HG03565 (cell line): ENCODE results near the gene EFCAB6.

ENCODE experiments used
- ATAC-seq: cut with Tn5 transposase; IDR thresholded peaks from one replicate; pipeline ENCODE4 v1.9.1; 2021; ENCODE audit warnings: mild to moderate bottlenecking, moderate library complexity; ENCODE audit not compliant: unreplicated experiment

Gene EFCAB6

GRCh38 chr22:43749473-43749872 lies 62.6 kb downstream of the EFCAB6 start:
- no peak for ATAC-seq

GRCh38 chr22:43747877-43748276 lies 64.2 kb downstream of the EFCAB6 start:
- no peak for ATAC-seq

- no peak for ATAC-seq
Measured at GRCh38 chr22:43747058-43747457, 65.0 kb downstream of the EFCAB6 start.

DNA sequence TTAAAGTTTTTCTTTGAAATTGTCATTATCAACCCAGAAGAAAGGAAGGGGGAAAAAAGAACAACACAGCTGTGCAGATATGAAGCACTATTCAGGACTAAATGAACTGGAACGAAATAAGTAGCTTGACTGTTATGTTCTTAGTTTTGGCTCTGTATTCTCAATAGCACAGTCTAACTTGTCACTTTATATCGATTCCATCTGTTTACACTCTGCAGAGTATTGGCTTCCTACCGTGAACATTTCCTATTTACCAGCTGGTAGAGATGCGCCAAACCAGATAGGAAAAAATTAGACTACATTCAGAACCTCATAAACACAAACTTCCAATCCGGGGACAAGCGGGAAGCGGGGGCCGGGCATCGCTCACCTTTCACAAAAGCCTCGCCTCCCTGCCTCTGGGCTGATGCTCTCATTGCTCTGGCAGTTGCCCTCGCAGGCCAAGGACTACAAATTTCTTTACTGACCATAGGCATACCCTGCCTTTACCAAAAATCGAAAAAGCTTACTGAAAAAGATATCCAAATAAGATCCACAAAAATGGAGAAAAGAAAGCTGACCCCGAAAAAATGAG lies 66.2 kb downstream of the EFCAB6 start:
- no peak for ATAC-seq

GRCh38 chr22:43745411-43745770 lies 66.7 kb downstream of the EFCAB6 start:
- no peak for ATAC-seq

GRCh38 chr22:43744700-43745410 lies 67.2 kb downstream of the EFCAB6 start:
- no peak for ATAC-seq

DNA sequence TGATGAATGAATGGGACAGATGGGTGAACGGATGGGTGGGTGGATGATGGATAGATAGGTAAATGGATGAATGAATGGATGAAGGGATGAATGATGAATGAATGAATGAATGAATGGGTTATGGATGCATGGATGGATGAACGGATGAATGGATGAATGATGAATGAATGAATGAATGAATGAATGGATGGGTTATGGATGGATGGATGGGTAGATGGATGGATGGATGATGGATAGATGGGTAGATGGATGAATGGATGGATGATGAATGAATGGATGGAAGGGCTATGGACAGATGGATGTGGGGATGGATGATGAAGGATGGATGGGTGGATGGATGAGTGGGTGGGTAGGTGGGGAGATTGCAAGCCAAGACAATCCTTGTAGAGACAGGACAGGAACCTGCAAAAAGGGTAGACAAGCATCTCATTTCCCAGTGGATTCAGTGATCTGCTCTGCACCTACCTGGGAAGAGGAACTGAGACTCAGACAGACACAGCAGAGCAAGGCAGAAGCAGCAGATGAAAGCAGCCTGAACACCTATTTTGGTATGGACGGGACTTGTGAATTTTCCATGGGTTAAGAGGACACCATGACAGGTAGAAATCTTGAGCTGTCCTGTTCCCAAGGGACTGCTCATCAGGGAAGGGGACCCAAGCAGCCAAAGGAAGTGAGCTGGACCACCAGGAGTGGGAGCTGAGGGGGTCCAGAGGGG lies 68.0 kb downstream of the EFCAB6 start:
- ATAC-seq: no peak

DNA sequence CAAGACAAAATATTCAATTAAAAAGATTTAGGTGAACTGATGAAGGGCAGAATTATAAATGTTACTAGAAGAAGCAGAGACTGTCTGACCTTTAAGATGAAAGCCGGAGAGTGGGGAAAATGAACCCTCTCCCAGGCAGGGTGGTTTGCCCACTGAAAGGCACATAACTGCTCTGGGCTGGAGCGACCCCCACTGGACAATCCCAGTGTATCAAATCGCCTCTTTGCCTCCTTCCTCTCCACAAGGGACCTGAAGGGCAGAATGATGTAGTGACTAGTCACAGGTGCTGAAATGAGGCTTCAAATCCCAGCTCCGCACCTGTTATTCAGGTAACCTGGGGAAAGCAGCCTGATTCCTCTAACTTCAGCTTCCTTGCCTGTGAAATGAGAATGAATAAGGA lies 69.0 kb downstream of the EFCAB6 start:
- ATAC-seq: no peak

DNA sequence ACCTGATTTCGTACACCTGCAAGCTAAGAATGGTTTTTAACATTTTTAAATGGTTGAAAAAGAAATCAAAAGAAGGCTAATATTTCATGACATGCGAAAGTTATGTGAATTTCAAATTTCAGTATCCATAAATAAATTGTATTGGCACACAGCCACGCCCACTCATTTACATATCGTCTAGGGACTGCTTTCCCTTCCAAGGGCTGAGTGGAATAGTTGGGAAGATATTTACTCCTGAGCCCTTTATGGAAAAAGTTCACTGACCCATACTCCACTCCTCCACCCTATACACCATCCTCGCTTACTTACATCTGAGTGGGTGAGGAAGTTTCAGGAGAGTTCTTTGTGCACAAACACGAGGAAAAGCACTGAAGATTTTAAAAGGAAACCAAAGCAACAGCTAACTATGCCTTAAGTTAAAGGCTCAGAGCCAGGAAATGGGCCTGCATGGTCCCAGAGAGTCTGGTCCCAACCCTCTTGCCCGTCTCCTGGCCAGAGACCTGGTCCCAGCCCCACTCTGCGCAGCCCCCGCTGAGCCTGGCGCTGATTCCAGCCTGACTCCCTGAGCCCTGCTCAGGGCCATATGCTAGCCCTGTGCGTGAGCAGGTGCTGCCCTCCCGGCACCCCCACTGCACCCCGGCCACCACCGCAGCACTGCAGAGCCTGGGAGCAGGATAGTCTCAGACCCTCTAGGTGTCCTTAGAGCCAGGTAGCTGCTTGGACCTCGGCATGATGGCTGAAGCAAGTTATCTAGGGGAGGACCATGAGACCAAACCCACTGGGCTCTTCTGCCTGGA lies 69.8 kb downstream of the EFCAB6 start:
- no peak for ATAC-seq

GRCh38 chr22:43740587-43741270 lies 71.4 kb downstream of the EFCAB6 start:
- no peak for ATAC-seq

DNA sequence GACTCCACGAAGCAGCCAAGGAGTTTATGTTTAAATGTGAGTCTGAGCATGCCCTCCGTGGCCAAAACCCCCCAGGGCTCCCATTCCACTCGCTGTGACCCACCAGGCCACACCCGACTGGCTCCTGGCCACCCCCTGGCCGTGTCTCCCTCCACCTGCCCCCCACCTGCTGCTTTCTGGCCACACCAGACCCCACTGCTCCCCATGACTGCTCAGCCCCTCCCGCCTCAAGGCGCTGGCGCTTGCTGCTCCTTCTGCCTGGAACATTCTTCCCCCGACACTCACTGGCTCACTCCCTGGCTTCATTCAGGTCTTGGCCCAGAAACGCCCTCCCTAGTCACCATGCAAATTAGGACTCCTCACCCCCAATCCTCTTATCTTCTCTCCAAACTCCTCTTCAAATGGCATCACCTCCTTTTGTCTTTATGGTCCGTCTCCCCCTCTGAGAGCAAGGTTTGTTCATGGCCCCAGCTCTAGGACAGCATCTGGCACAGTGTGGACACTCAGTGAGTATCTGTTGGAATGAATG lies 72.2 kb downstream of the EFCAB6 start:
- ATAC-seq: no peak

DNA sequence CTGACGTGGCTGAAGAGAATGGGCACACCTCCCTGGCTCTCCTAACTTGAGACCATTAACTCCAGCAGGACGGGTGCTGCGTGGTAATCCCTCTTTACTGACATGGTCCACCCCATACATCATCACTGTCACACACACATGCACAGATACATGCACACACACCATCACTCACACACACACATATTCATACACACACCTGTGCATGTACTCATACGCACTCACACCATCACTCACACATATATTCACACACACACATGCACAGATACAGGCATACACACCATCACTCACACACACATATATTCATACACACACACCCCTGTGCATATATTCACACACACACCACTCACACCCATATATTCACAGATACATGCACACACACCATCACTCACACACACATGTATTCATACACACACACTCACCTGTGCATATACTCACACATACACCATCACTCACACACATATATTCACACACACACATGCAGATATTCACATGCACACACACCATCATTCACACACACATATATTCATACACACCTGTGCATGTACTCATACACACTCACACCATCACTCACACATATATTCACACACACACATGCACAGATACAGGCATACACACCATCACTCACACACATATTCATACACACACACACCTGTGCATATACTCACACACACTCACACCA lies 74.8 kb downstream of the EFCAB6 start:
- no peak for ATAC-seq

DNA sequence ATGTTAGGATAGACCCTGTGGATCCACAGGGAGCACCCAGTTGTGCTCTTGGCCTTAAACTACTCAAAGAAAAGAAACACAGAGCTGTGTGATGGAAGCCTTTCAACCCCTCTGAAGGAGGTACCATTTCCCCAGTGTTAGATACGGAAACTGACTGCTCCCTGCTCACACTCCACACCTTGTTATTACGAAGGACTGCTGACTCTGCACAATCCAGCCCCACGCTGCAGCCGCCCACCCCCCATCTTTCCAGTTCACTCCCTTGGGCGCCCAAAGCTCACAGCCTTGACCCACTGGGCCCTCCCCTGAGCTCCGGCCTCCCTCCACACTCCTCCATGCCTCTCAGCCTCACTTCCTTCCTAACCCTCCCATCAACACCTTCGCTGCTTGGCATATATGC lies 75.5 kb downstream of the EFCAB6 start:
- ATAC-seq: no peak

DNA sequence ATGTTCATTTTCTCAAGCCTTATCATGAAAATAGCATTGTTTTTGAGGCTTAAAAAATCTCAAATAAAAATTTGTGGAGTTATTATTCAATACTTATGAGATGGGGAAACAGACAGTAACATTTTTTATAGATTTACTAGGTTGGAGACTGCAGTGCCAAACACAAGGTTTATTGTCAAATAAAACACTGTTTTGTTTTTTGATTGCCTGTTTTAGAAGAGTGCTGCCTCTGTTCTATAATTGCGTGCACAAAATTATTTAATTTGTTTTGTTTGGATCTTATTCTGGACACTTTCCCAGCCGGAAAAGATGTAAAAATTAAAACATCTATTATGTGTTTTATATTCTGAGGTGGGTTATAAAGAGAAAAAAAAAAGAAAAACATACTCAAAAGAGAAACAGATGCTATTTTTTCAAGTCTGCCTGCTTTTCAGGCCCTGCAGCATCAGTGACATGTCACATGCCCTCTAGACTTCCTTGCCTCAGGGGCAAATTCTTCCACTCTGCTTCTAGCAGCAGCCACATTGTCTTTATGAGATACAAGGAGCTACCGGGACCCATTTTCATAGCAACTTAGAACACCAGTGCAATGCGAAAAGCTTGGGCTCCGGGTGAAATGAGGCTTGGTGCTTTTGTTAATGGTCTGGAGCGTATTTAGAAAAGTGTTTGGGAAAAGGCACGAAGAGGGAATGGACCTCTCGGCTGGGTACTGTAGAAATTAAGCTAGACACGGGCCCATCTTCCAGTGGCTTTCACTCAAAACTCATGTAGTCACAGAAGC lies 77.5 kb downstream of the EFCAB6 start:
- ATAC-seq: no peak

GRCh38 chr22:43733138-43733537 lies 79.0 kb downstream of the EFCAB6 start:
- ATAC-seq: no peak

GRCh38 chr22:43731988-43732387 lies 80.1 kb downstream of the EFCAB6 start:
- ATAC-seq: no peak

- ATAC-seq: no peak
Measured at GRCh38 chr22:43726964-43727543, 85.1 kb downstream of the EFCAB6 start.

DNA sequence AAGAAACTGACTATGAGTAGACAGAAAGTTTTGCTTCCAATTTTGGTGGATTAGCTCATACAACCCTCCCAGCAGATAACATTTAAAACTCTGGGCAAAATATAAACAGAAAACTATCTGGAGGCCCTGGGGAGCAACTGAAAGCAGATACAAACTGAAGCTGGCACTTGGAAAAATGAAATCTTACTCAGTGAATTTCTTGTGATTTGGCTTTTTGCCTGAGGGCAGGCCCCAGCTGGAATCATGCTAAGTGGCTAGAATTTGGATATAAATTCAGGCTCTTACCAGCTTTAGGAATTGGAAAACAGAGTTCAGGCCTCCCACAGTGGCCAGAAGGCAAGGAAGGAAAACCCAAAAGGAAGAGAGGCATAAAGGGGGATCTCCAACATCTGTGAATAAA lies 85.8 kb downstream of the EFCAB6 start:
- ATAC-seq: no peak

- no peak for ATAC-seq
Measured at GRCh38 chr22:43723816-43724215, 88.3 kb downstream of the EFCAB6 start.
